Smooth muscle cell (in vitro differentiated cells): ENCODE results near the gene OSER1. TPM values are rescaled to one million over a fixed set of nuclear protein-coding genes. Genes with fewer than 3 reads are reported as not detected.

Experiments
- DNase-seq: peaks from one replicate; lab custom pipeline; 2025; ENCODE audit not compliant: unreplicated experiment; lab: John Stamatoyannopoulos, UW
- H2AFZ ChIP-seq: fragments of 200-600 bp; sonication (generic); 2 replicates; pipeline ENCODE4 v1.6.0; 2016; ENCODE audit warnings: antibody characterized with exemption, low read depth, mild to moderate bottlenecking
- H3F3A ChIP-seq: fragments of 200-600 bp; sonication (generic); 2 replicates; pipeline ENCODE4 v1.6.0; 2017; ENCODE audit warnings: antibody characterized with exemption, low read depth
- H3K27ac ChIP-seq: fragments of 200-600 bp; sonication (generic); 2 replicates; pipeline ENCODE4 v1.5.1; 2016; ENCODE audit warnings: low read depth, mild to moderate bottlenecking
- H3K27me3 ChIP-seq: fragments of 200-600 bp; sonication (generic); 2 replicates; pipeline ENCODE4 v1.6.1; 2016; ENCODE audit warnings: low read depth, mild to moderate bottlenecking
- H3K36me3 ChIP-seq: fragments of 200-600 bp; sonication (generic); 2 replicates; pipeline ENCODE4 v1.5.1; 2016; ENCODE audit warnings: low read depth
- H3K4me1 ChIP-seq: fragments of 200-600 bp; sonication (generic); 2 replicates; pipeline ENCODE4 v1.5.1; 2016; ENCODE audit warnings: low read depth
- H3K4me2 ChIP-seq: fragments of 200-600 bp; sonication (generic); 2 replicates; pipeline ENCODE4 v1.6.0; 2016; ENCODE audit warnings: mild to moderate bottlenecking
- H3K4me3 ChIP-seq: fragments of 200-600 bp; sonication (generic); 2 replicates; pipeline ENCODE4 v1.5.1; 2016; ENCODE audit warnings: mild to moderate bottlenecking
- H3K79me2 ChIP-seq: fragments of 200-600 bp; sonication (generic); 2 replicates; pipeline ENCODE4 v1.6.0; 2016; ENCODE audit warnings: low read depth, mild to moderate bottlenecking
- H3K9ac ChIP-seq: fragments of 200-600 bp; sonication (generic); 2 replicates; pipeline ENCODE4 v1.6.0; 2016; ENCODE audit warnings: low read depth
- H3K9me3 ChIP-seq: fragments of 200-600 bp; sonication (generic); replicated peaks from 2 replicates; pipeline ENCODE4 v1.5.1; 2016; ENCODE audit warnings: low read depth
- H4K20me1 ChIP-seq: fragments of 200-600 bp; sonication (generic); 2 replicates; pipeline ENCODE4 v1.6.0; 2016; ENCODE audit warnings: low read depth
- WGBS: methylation state at CpG from one replicate; pipeline ENCODE4 v1.1.7; 2016; ENCODE audit warnings: low lambda C conversion rate; 5-methylcytosine and 5-hydroxymethylcytosine counted together
- polyA plus RNA-seq: library from polyadenylated mRNA; unstranded; fragments of >200 nt; fragmentation: Nextera tagmentation; extraction: Ambion mirVana; gene quantifications from 2 replicates; pipeline ENCODE4 v1.2.1, GENCODE V29; 2016
- total RNA-seq: library from RNA; depleted of rRNA; stranded (reverse); fragments of >200 nt; gene quantifications from 2 replicates; pipeline ENCODE4 v1.2.3, GENCODE V29; 2014
- TF ChIP-seq, protein P1 (sequence below): fragments of 200-600 bp; sonication (generic); IDR thresholded peaks from 2 replicates; pipeline ENCODE4 v1.5.1; 2017; ENCODE audit warnings: borderline replicate concordance, mild to moderate bottlenecking, antibody characterized with exemption; ENCODE audit not compliant: insufficient read depth, poor library complexity, severe bottlenecking

The OSER1 gene
- total and polyA plus RNA-seq, 2 experiments from 2014 or later = 33.1 to 42.3 TPM

DNA sequence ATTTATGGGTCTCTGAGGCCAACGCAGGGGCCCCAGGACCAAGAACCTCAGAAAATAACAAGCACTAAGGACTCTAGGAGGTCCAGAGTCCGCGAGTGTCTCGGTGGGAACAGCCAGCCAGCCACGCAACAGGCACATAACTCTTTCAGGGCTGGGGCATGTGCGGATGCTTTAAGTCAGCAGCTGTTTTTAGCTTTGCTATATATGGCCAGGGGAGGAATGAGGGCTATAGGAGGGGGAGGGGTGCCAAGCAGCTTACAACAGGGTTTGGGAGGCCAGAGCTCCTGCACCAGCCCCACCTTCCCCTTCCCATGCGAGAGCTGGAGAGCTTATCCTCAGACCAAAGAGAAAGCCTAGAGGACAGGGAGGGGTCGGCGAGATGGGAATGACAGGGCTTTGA is 29.8 kb downstream of the OSER1 start:
- H3K27ac ChIP-seq = peak overlapping the region; percentile 62
- peak overlapping the region; percentile 26 for H3K4me3 ChIP-seq
- TF ChIP-seq, protein P1, sequence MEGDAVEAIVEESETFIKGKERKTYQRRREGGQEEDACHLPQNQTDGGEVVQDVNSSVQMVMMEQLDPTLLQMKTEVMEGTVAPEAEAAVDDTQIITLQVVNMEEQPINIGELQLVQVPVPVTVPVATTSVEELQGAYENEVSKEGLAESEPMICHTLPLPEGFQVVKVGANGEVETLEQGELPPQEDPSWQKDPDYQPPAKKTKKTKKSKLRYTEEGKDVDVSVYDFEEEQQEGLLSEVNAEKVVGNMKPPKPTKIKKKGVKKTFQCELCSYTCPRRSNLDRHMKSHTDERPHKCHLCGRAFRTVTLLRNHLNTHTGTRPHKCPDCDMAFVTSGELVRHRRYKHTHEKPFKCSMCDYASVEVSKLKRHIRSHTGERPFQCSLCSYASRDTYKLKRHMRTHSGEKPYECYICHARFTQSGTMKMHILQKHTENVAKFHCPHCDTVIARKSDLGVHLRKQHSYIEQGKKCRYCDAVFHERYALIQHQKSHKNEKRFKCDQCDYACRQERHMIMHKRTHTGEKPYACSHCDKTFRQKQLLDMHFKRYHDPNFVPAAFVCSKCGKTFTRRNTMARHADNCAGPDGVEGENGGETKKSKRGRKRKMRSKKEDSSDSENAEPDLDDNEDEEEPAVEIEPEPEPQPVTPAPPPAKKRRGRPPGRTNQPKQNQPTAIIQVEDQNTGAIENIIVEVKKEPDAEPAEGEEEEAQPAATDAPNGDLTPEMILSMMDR = no peak
- no peak for DNase-seq
- H4K20me1 ChIP-seq = no peaks in the 10 kb centered on the region
- 8% methylated on average over 9 of the region's 9 CpGs for WGBS
- peaks cover 13% of the 10 kb centered on the region for H3K79me2 ChIP-seq
- H3K4me2 ChIP-seq = peak overlapping the region; percentile 80
- H3K9me3 ChIP-seq = no peaks in the 10 kb centered on the region
- H3K36me3 ChIP-seq = no peaks in the 10 kb centered on the region
- no peaks in the 10 kb centered on the region for H3K27me3 ChIP-seq
- peaks cover 15% of the 10 kb centered on the region for H3K4me1 ChIP-seq
- peak overlapping the region; percentile 74 for H2AFZ ChIP-seq
- H3F3A ChIP-seq = peaks cover 5% of the 10 kb centered on the region
- H3K9ac ChIP-seq = peak overlapping the region; percentile 4

GRCh38 chr20:44176833-44177534 is 33.6 kb downstream of the OSER1 start:
- Histone ChIP-seq H4K20me1 (no peaks in the 10 kb centered on the region), H3F3A (peaks cover 5% of the 10 kb centered on the region), H3K4me1 (peaks cover 15% of the 10 kb centered on the region), H3K79me2 (peaks cover 8% of the 10 kb centered on the region), H3K4me3 (no peak overlapping the region), H3K4me2 (peak overlapping the region; percentile 43), H3K36me3 (no peaks in the 10 kb centered on the region), H2AFZ (no peak overlapping the region), H3K27ac (no peak overlapping the region), H3K27me3 (no peaks in the 10 kb centered on the region), H3K9me3 (no peaks in the 10 kb centered on the region), H3K9ac (no peak overlapping the region)
- WGBS = 58% methylated on average over 14 of the region's 14 CpGs
- DNase-seq = no peak
- TF ChIP-seq, protein P1 = no peak

- H3K9me3 ChIP-seq = no peaks in the 10 kb centered on the region
- H3K27ac ChIP-seq = no peak overlapping the region
- peaks cover under 1% of the 10 kb centered on the region for H3F3A ChIP-seq
- H2AFZ ChIP-seq = no peak overlapping the region
- 95% methylated on average over 13 of the region's 13 CpGs for WGBS
- no peak for DNase-seq
- H3K9ac ChIP-seq = no peak overlapping the region
- no peak overlapping the region for H3K4me3 ChIP-seq
- H4K20me1 ChIP-seq = no peaks in the 10 kb centered on the region
- H3K4me2 ChIP-seq = no peak overlapping the region
- TF ChIP-seq, protein P1 = no peak
- H3K4me1 ChIP-seq = no peaks in the 10 kb centered on the region
- H3K36me3 ChIP-seq = no peaks in the 10 kb centered on the region
- no peaks in the 10 kb centered on the region for H3K27me3 ChIP-seq
- peaks cover 8% of the 10 kb centered on the region for H3K79me2 ChIP-seq
Measured at GRCh38 chr20:44174996-44175765, 35.4 kb downstream of the OSER1 start.
